NCI-H82 (cell line): Measurements from ENCODE around the gene ABCA7.

ENCODE experiments used
- DNase-seq: peaks from one replicate; lab custom pipeline; 2025; lab: John Stamatoyannopoulos, UW

The ABCA7 gene

GRCh38 chr19:1039646-1040475 lies at the start of gene ABCA7:
TSS of gene ABCA7 (plus strand) at chr19:1040107. CDS start at chr19:1041362, 1,255 bp downstream.
- DNase-seq = peak; percentile 97

GRCh38 chr19:990119-990571 lies 49.8 kb upstream of the ABCA7 start:
- no peak for DNase-seq

DNA sequence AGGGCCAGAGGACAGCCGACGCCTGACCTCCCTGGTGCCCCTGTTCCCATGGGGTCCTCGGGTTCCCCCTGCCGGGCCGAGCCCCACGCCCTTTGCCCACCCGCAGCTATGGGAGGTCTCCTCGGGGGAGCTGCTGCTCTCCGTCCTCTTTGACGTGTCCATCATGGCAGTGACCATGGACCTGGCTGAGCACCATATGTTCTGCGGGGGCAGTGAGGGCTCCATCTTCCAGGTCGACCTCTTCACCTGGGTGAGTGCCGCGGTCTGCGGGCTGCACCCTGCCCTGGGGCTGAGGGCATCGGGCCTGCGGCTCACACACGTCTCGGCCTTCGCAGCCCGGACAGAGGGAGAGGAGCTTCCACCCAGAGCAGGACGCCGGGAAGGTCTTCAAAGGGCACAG lies 49.2 kb upstream of the ABCA7 start:
- DNase-seq = no peak

DNA sequence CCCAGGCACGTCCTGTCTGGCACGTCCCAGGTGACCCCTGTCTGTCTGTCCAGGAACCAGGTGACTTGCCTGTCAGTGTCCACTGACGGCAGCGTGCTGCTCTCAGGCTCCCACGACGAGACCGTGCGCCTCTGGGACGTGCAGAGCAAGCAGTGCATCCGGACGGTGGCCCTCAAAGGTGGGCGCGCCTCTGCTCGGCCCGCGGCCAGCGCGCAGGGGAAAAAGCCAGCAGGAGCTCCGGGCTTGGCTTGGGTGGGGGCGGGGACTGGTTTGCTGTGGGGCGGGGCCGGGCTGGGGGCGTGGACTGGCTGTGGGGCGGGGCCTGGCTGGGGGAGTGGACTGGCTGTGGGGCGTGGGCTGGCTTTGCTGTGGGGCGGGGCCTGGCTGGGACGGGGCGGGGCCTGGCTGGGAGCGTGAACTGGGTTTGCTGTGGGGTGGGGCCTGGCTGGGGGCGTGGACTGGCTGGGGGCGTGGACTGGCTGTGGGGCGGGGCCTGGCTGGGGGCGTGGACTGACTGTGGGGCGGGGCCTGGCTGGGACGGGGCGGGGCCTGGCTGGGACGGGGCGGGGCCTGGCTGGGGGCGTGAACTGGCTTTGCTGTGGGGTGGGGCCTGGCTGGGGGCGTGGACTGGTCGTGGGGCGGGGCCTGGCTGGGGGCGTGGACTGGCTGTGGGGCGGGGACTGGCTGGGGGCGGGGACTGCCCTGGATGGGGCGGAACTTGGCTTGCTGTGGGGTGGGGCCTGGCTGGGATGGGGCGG lies 48.6 kb upstream of the ABCA7 start:
- DNase-seq = peak; percentile 35

GRCh38 chr19:991932-992669 lies 47.8 kb upstream of the ABCA7 start:
- DNase-seq = no peak

DNA sequence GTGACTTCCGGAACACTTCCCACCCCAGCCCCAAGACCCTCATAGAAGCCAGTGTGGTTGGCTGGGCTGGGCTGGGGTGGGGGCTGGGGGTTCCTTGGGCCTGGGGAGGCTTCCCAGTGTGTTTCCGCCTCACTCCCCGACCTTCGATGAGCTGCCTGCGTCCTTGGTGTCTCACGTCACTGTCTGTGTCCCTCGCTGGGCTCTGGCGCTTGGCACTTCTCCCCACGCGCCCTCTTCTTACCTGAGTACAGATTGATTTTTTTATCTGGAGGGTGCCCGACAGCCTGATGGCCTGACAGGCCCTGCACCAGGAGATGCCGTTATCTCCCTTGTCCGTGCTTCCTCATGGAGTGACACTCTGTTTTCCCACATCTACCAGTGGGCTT lies 47.2 kb upstream of the ABCA7 start:
- DNase-seq = no peak

GRCh38 chr19:993361-993830 lies 46.5 kb upstream of the ABCA7 start:
- no peak for DNase-seq

DNA sequence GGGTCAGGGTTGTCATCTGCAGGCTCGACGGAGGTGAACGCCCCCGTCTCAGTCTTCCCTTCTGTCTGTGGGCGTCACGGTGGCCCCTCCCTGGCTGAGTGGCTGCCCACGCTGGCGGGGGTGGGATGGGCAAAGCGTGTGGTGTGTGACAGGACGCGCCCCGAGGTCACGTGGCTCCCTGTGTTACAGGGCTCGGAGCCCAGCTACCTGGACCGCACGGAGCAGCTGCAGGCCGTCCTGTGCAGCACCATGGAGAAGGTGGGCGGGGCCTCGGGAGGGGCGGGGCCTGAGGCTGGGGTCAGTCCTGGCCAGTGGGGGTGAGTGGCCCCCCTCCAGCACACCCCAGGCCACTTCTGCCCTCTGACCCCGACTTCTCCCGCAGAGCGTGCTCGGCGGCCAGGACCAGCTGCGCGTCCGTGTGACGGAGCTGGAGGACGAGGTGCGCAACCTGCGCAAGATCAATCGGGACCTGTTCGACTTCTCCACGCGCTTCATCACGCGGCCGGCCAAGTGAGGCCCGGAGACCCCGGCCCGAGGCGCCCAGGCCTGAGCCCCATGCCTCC lies 46.0 kb upstream of the ABCA7 start:
- DNase-seq = no peak

DNA sequence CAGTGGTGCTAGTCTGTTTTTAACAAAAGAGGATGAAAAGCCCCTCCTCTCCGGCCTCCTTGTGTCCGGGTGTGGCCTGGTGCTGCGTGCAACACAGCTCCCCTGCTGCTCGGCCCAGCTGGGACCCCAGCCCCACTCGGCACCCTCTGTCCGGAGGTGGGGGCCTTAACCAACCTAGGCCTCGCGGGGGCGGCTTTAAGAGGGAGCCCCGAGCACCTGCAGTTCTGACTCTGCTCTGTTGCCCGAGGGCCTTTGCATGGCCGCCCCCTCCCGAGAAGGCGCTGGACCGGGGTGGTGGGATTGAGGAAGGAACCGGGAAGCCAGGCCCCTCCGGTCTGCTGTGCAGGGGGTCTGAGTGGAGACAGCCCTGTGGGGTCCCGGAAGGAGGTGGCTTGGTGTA lies 45.4 kb upstream of the ABCA7 start:
- DNase-seq = no peak

- no peak for DNase-seq
Measured at GRCh38 chr19:995051-995827, 44.7 kb upstream of the ABCA7 start.

GRCh38 chr19:996051-996838 lies 43.7 kb upstream of the ABCA7 start:
- peak; percentile 47 for DNase-seq

DNA sequence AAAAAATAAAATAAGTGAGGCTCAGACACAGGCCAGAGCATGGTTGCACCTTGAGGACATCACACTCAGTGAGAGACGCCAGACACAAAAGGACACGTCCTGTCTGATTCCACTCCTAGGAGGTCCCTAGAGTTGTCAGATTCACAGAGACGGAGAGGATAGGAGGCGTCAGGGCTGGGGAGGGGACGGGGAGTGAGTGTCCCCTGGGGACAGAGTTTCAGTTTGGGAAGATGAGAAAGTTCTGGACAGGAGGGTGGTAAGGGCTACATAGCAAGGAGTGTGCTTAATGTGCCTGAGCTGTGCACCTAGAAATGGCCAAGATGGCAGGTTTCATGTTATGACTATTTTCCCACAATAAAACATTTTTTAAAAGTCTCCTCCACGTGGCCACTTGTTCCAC lies 41.8 kb upstream of the ABCA7 start:
- DNase-seq = no peak

- no peak for DNase-seq
Measured at GRCh38 chr19:999379-999719, 40.6 kb upstream of the ABCA7 start.

- peak; percentile 69 for DNase-seq
Measured at GRCh38 chr19:1000095-1000494, 39.8 kb upstream of the ABCA7 start, which contains the start of gene GRIN3B. TSS of gene GRIN3B (plus strand) at chr19:1000419. CDS start at chr19:1000438, 19 bp downstream.

DNA sequence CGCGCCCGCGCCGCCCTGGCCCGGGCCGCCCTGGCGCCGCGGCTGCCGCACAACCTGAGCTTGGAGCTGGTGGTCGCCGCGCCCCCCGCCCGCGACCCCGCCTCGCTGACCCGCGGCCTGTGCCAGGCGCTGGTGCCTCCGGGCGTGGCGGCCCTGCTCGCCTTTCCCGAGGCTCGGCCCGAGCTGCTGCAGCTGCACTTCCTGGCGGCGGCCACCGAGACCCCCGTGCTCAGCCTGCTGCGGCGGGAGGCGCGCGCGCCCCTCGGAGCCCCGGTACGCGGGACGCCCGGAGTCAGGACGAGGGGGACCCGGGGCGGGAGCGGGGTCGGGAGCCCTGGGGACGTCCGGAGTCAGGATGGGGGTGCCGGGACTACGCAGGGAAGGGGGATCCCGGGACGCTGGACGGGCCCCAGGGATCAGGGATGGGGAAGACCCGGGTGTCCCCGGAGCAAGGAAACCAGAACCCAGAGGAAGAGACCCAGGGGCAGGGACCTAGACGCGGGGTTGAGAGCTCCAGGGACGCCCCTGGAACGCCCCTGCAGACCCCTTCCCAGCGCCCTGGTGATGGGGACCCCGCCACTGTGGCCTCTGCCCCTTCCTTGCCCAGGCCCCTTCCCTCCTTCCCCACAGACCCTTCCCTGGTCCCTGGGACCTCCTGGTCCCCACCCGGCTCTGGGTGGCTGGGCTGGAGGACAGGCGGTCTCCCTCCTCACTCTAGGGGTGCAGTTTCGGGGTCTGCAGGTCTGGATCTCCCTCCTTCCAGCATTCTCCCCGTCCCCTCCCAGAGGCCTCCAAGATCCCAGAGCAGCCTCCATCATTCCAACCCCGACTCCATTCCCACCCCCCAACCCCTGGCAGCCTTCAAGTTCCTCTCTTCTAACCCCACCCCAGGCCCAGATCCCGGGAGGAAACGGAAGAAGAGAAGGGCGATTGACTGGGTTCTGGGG lies 39.0 kb upstream of the ABCA7 start:
- no peak for DNase-seq

DNA sequence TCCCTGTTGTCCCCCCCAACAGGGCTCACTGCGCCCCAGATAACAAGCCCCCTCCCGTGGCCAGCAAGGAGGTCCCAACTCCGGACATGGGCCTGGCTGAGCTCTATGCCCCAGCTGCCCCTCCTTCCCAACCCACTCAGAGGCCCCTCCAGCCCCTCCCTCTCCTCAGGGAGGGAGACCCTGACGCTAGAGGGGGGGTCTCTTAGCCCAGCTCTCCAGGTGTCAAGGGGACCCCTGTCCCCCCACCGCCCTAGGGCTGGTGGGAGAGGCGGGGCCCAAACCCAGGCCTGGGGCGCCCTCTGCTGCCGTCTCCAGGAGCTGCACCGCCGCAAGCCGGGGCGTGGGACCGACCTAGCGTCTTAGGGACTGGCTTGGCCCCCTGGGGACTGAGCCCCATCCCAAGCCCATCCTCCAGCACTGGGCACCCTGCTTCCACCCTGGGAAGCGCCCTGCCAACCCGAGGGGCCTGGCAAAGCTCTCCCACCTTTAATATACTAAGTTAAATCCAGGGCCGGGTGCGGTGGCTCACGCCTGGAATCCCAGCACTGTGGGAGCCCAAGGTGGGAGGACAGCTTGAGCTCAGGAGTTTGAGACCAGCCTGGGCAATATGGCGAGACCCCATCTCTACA lies 38.3 kb upstream of the ABCA7 start:
- peak; percentile 61 for DNase-seq

GRCh38 chr19:1002600-1002999 lies 37.3 kb upstream of the ABCA7 start:
- no peak for DNase-seq

GRCh38 chr19:1003283-1003682 lies 36.6 kb upstream of the ABCA7 start:
- no peak for DNase-seq
